Ovary (tissue), 3 donors: ENCODE data around the gene TOMM6.

Experiments used
- CTCF ChIP-seq, 3 donors: fragments of 450-650 bp in 2 of 3; fragments of 200-600 bp in 1 of 3; IDR thresholded peaks; one replicate each; pipeline versions ENCODE4 v1.5.1 to v1.8.0; 2016 to 2022; ENCODE audit warnings: antibody characterized with exemption in 3 of 3, mild to moderate bottlenecking in 1 of 3
- EP300 ChIP-seq: sonication (generic); formaldehyde crosslinking; IDR thresholded peaks from one replicate; pipeline ENCODE4 v1.6.1; 2017; ENCODE audit warnings: antibody characterized with exemption
- donor health status: DM: no; HTN: no; CAD: no.

- TF ChIP-seq CTCF (IDR thresholded peaks at IDR 0.05) = no peak
- no peak for TF ChIP-seq EP300
Observed at GRCh38 chr6:41743406-41744235, 43.9 kb upstream of the TOMM6 start.
